HAP-1 (cell line): ENCODE results near the gene KCP.
"Not testable (repeated sequence)": the region's sequence is repeated elsewhere in the genome, so short reads cannot be mapped to it uniquely, and the experiment has no call there.

Experiments used
- DNase-seq, 2 experiments: peaks; one replicate each; pipeline ENCODE4 v3.0.0-alpha.2; 2016 to 2020; ENCODE audit warnings: low spot score in 2 of 2
- H3K27me3 ChIP-seq: fragments of 250-450 bp; sonication (Bioruptor Pico); 2 replicates; pipeline ENCODE4 v1.5.1; 2020; ENCODE audit warnings: low read depth, mild to moderate bottlenecking, moderate library complexity
- H3K36me3 ChIP-seq: fragments of 250-450 bp; sonication (Bioruptor Pico); replicated peaks from 2 replicates; pipeline ENCODE4 v1.5.1; 2020; ENCODE audit warnings: mild to moderate bottlenecking
- H3K4me1 ChIP-seq: fragments of 250-450 bp; sonication (Bioruptor Pico); 2 replicates; pipeline ENCODE4 v1.5.1; 2020; ENCODE audit warnings: mild to moderate bottlenecking
- H3K4me3 ChIP-seq: fragments of 250-450 bp; sonication (Bioruptor Pico); 2 replicates; pipeline ENCODE4 v1.5.1; 2020; ENCODE audit warnings: mild to moderate bottlenecking, moderate library complexity
- H3K9me3 ChIP-seq: fragments of 250-450 bp; sonication (Bioruptor Pico); 2 replicates; pipeline ENCODE4 v1.5.1; 2020; ENCODE audit warnings: mild to moderate bottlenecking, moderate library complexity
- in situ Hi-C: fragments of 300-500 bp; cut with MboI; formaldehyde crosslinking; loops from 3 replicates; pipeline ENCODE4 v1.14.3; 2020; ENCODE audit warnings: low sequenced_read_pairs, inconsistent platforms, mixed read lengths

KCP gene

DNA sequence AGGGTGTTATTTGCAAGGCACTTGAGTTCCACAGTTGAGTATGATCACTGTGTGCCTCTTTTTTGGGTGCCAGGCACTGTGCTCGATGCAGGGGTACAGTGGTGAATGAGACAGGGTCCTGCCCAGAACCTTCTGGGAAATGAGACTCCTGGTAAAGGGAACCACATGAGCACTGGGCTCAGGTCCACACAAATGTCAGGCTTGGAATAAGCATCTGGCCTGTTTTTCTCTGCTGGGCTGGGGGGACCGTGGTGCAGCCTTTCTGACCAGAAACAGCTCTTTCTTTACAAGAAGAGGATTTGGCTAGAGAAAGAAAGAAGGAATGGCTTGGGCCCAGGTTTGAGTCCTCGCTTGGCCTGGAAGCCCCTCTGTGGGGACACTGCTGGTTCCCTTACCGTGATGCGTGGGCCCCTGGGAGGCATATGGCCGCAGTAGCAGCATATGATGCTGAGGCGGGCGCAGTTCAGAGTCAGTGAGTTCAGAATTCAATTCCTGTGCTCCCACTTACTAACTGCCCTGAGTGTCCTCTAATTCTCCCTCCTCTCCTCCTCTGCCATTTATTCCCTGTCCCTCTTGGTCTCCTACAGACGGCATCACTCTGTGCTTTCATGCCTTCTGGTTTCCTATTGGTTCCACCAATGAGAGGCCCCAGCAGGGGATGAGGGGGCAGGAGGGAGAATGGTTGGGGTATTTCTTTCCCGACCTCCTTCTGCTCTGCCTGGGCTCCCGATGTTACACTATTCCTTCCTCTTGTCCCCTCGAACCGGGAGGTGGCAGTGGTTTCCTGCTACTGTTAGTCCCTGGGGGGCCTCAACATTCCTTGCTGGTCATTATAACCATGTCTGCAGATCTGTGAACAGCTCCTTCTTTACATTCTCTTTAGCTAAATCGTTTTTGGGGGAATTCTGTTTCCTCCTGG is 9.6 kb upstream of the KCP start:
- no peak for DNase-seq
- 0 out of 2 replicates have a peak, but pooled peaks cover 7% of the 10 kb centered on the region for H3K27me3 ChIP-seq
- no peak overlapping the region for H3K4me3 ChIP-seq
- no peaks in the 10 kb centered on the region for H3K9me3 ChIP-seq
- H3K36me3 ChIP-seq = no peaks in the 10 kb centered on the region
- no peaks in the 10 kb centered on the region for H3K4me1 ChIP-seq
- in situ Hi-C loops = loop anchor here (25.0 kb wide), 1 partner anchor 167 kb away; no protein-coding TSS in a partner anchor

GRCh38 chr7:128919241-128919640 is 8.7 kb upstream of the KCP start:
- Histone ChIP-seq H3K36me3 (no peaks in the 10 kb centered on the region), H3K9me3 (no peaks in the 10 kb centered on the region), H3K4me1 (no peaks in the 10 kb centered on the region), H3K4me3 (no peak overlapping the region), H3K27me3 (0 out of 2 replicates have a peak, but pooled peaks cover 7% of the 10 kb centered on the region)
- in situ Hi-C loops = loop anchor here (25.0 kb wide), 1 partner anchor 168 kb away; no protein-coding TSS in a partner anchor
- no peak for DNase-seq

DNA sequence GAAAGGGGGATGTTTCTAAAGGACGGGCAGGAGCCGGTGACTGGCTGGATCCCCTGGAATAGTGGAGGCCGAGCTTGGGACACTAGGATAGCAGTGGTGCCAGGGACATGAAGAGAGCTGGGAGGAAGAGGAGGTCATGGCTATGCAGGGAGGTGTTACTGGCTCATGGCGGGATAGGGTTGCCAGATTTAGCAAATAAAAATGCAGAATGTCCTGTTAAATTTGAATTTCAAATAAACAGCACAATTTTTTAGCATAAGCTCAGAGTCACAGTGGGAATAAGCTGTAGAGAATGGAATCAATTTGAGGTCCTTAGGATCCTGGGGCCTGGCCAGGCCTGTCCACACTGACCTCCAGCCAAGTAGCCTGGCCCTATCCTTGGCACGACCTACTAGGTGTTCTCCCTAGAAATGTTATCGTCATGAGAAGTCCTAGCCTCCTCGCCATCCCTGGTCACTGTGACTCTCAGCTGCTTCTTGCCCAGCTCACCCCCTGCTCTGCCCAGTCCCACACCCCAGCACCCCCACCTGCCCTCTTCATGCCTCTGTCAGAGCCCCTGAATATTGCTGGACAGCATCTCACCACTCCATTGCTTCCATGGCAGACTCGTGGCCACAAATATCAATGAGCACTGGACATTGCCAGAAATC is 7.6 kb upstream of the KCP start:
- H3K4me3 ChIP-seq = no peak overlapping the region
- 0 out of 2 replicates have a peak, but pooled peaks cover 7% of the 10 kb centered on the region for H3K27me3 ChIP-seq
- DNase-seq = no peak
- in situ Hi-C loops = loop anchor here (25.0 kb wide), 1 partner anchor 169 kb away; no protein-coding TSS in a partner anchor
- no peaks in the 10 kb centered on the region for H3K4me1 ChIP-seq
- H3K9me3 ChIP-seq = no peaks in the 10 kb centered on the region
- no peaks in the 10 kb centered on the region for H3K36me3 ChIP-seq

GRCh38 chr7:128917122-128917521 is 6.6 kb upstream of the KCP start:
- H3K36me3 ChIP-seq = no peaks in the 10 kb centered on the region
- DNase-seq = no peak
- no peak overlapping the region for H3K4me3 ChIP-seq
- no peaks in the 10 kb centered on the region for H3K4me1 ChIP-seq
- 0 out of 2 replicates have a peak, but pooled peaks cover 7% of the 10 kb centered on the region for H3K27me3 ChIP-seq
- no peaks in the 10 kb centered on the region for H3K9me3 ChIP-seq
- in situ Hi-C loops = loop anchor here (25.0 kb wide), 1 partner anchor 170 kb away; no protein-coding TSS in a partner anchor

- Histone ChIP-seq H3K4me3 (no peak overlapping the region), H3K27me3 (0 out of 2 replicates have a peak, but pooled peaks cover 7% of the 10 kb centered on the region), H3K36me3 (no peaks in the 10 kb centered on the region), H3K9me3 (no peaks in the 10 kb centered on the region), H3K4me1 (no peaks in the 10 kb centered on the region)
- in situ Hi-C loops = loop anchor here (25.0 kb wide), 1 partner anchor 171 kb away; no protein-coding TSS in a partner anchor
- no peak for DNase-seq
Measured at GRCh38 chr7:128916643-128916915, 6.1 kb upstream of the KCP start.

GRCh38 chr7:128915841-128916642 is 5.5 kb upstream of the KCP start:
- Histone ChIP-seq H3K36me3 (no peaks in the 10 kb centered on the region), H3K4me1 (no peaks in the 10 kb centered on the region), H3K4me3 (no peak overlapping the region), H3K9me3 (no peaks in the 10 kb centered on the region), H3K27me3 (0 out of 2 replicates have a peak, but pooled peaks cover 7% of the 10 kb centered on the region)
- DNase-seq = no peak
- in situ Hi-C loops = loop anchor here (25.0 kb wide), 1 partner anchor 171 kb away; no protein-coding TSS in a partner anchor

- Histone ChIP-seq H3K4me1 (no peaks in the 10 kb centered on the region), H3K9me3 (no peaks in the 10 kb centered on the region), H3K27me3 (0 out of 2 replicates have a peak, but pooled peaks cover 2% of the 10 kb centered on the region), H3K36me3 (no peaks in the 10 kb centered on the region), H3K4me3 (no peak overlapping the region)
- DNase-seq = no peak
- in situ Hi-C loops = loop anchor here (25.0 kb wide), 1 partner anchor 172 kb away; no protein-coding TSS in a partner anchor
Measured at GRCh38 chr7:128915271-128915819, 4.8 kb upstream of the KCP start.

DNA sequence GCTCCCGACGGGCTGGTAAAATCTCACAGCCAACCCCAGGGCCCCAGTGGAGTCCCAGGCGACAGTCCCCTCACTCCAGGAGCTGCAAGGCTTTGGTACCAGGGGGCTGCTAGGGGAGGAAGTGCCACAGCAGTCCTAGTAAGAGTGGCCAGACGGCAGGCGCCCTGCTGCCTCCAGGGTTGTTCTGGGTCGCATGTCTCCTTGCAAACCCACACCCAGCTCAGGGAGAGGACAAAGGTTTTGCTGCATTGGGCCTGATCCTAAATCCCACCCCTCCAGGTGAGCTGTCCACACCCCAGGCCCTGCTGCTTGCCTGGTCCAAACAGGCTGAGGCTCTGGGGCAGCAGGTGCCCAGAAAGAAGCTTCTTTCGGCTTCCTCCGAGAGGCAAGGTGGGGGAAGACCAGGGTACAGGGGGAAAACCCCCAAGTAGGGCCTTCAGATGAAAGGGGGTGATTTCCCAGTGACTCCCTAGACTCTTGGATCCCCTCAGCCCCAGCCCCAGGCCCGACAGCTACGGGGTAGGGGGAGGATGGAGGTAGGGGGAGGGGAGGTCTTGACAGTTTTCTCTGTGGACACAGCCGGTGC is 4.2 kb upstream of the KCP start:
- H3K36me3 ChIP-seq = no peaks in the 10 kb centered on the region
- no peaks in the 10 kb centered on the region for H3K27me3 ChIP-seq
- no peaks in the 10 kb centered on the region for H3K9me3 ChIP-seq
- in situ Hi-C loops = loop anchor here (25.0 kb wide), 1 partner anchor 173 kb away; no protein-coding TSS in a partner anchor
- no peak for DNase-seq
- no peaks in the 10 kb centered on the region for H3K4me1 ChIP-seq
- H3K4me3 ChIP-seq = no peak overlapping the region

GRCh38 chr7:128913870-128914565 is 3.5 kb upstream of the KCP start:
- no peaks in the 10 kb centered on the region for H3K4me1 ChIP-seq
- no peaks in the 10 kb centered on the region for H3K36me3 ChIP-seq
- in situ Hi-C loops = loop anchor here (25.0 kb wide), 1 partner anchor 173 kb away; no protein-coding TSS in a partner anchor
- no peaks in the 10 kb centered on the region for H3K27me3 ChIP-seq
- no peak for DNase-seq
- H3K4me3 ChIP-seq = no peak overlapping the region
- H3K9me3 ChIP-seq = no peaks in the 10 kb centered on the region

DNA sequence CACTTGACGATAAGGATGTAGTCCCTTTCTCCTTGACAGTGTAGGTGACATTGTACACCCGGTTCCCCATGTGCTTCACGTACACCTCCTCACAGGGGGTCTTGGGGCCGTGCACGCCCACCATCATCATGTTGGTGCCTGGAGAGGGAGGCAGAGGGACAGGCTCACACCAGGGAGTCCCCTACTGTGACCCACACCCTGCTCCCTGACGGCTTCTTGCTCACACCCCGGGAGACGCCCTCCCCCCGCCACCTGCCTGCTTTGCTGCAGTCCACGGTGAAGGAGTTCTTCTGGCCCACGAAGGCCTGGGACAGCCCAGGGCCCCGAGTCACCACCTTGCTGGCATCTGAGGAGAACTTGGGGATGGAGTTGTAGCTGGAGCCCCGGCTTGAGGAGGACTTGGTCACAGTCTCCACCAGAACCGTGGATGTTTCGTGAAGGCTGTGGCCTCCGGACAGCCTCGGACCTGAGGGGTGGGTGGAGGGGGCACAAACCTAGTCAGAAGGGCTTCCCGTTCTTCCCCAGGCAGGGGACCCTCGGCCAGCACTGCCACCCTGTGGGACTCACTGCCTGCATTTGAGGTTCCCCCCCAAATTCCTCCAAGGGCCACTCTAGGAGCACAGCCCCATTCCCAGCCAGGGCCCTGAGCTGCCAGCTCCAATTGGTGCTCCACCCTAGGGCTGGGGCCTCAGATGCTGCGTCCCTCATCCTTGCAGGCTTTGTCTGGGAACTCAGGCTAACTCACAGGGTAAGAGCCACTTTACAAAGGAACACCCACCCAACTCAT is 2.4 kb upstream of the KCP start:
- not testable (repeated sequence) for H3K9me3 ChIP-seq, H3K36me3 ChIP-seq, H3K4me3 ChIP-seq, H3K27me3 ChIP-seq, DNase-seq, H3K4me1 ChIP-seq
- in situ Hi-C loops = loop anchor here (25.0 kb wide), 1 partner anchor 174 kb away; no protein-coding TSS in a partner anchor

DNA sequence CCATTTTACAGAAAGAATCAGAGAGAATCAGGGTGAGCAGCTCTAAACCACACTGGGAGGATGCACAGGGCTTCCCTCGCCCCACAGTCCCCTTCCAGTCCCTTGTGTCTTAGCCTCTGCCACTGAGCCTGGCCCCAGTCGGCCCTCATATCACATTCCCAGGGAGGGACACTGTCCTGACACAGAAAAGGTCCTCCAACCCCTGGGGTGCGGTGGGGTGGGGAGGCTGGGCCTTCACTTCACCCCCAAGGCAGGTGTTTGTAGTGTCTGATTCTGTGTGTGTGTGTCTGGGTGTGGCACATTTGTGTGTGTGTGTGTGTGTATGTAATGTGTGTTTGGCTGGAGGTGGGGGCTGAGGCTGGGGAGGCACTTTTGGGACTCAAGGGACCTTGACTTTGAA is 1.8 kb upstream of the KCP start:
- Histone ChIP-seq H3K4me3 (no peak overlapping the region), H3K27me3 (no peaks in the 10 kb centered on the region), H3K9me3 (no peaks in the 10 kb centered on the region), H3K36me3 (no peaks in the 10 kb centered on the region), H3K4me1 (no peaks in the 10 kb centered on the region)
- in situ Hi-C loops = loop anchor here (25.0 kb wide), 1 partner anchor 175 kb away; no protein-coding TSS in a partner anchor
- DNase-seq = no peak
